Lung (tissue), 12 donors: ENCODE results near the gene LTBP2. TPM values are rescaled to one million over a fixed set of nuclear protein-coding genes. Genes with fewer than 3 reads are reported as not detected.

Experiments
- ATAC-seq: fragments of 200-7000 bp; cut with Tn5 transposase; one replicate; pipeline ENCODE4 v1.9.1; 2020; ENCODE audit warnings: moderate number of reproducible peaks; ENCODE audit not compliant: insufficient read depth, low FRiP score
- DNase-seq, 3 donors: peaks; one replicate each; pipeline ENCODE4 v3.0.0-alpha.2; 2013 to 2017
- H3K27ac ChIP-seq, 2 donors: one replicate each; pipeline ENCODE4 v1.5.1; 2013; ENCODE audit warnings: mild to moderate bottlenecking in 2 of 2, moderate library complexity in 2 of 2, control low read depth in 1 of 2, inconsistent platforms in 1 of 2, low read depth in 1 of 2, low read length in 1 of 2
- H3K27me3 ChIP-seq, 3 donors: one replicate each; pipeline ENCODE4 v1.5.1; 2013; ENCODE audit warnings: low read length in 2 of 3; ENCODE audit not compliant: control insufficient read depth in 3 of 3, insufficient read depth in 3 of 3
- H3K36me3 ChIP-seq, 4 donors: one replicate each; pipeline ENCODE4 v1.5.1; 2013; ENCODE audit warnings: low read length in 4 of 4, mild to moderate bottlenecking in 1 of 4, moderate library complexity in 1 of 4; ENCODE audit not compliant: control insufficient read depth in 4 of 4, insufficient read depth in 4 of 4
- H3K4me1 ChIP-seq, 5 donors: one replicate each; pipeline ENCODE4 v1.5.1; 2013; ENCODE audit warnings: low read length in 5 of 5, mild to moderate bottlenecking in 2 of 5, moderate library complexity in 1 of 5; ENCODE audit not compliant: control insufficient read depth in 5 of 5, insufficient read depth in 5 of 5
- H3K4me3 ChIP-seq: one replicate; pipeline ENCODE4 v1.5.1; 2013; ENCODE audit warnings: mild to moderate bottlenecking, control low read depth, moderate library complexity
- H3K9ac ChIP-seq, 2 donors: one replicate each; pipeline ENCODE4 v1.5.1; 2013; ENCODE audit warnings: low read length in 2 of 2, control low read depth in 1 of 2; ENCODE audit not compliant: insufficient read depth in 1 of 2
- H3K9me3 ChIP-seq, 4 donors: one replicate each; pipeline ENCODE4 v1.5.1; 2013; ENCODE audit warnings: low read length in 3 of 4, mild to moderate bottlenecking in 1 of 4, moderate library complexity in 1 of 4; ENCODE audit not compliant: control insufficient read depth in 4 of 4, insufficient read depth in 3 of 4
- WGBS, 2 donors: extraction: QIAGEN DNeasy Blood & Tissue Kit; methylation state at CpG; one replicate each; pipeline ENCODE4 v1.1.7; 2013; 5-methylcytosine and 5-hydroxymethylcytosine counted together
- polyA plus RNA-seq, 2 donors: library from polyadenylated mRNA; stranded (reverse); fragments of 200-250 nt; gene quantifications; one replicate each; pipeline ENCODE4 v1.2.1, GENCODE V29; 2013
- total RNA-seq, 2 donors: library from RNA; depleted of rRNA in 1 of 2; stranded (reverse); fragments of >200 nt in 1 of 2; gene quantifications; one replicate each; pipeline ENCODE4 v1.2.1, GENCODE V29; 2014 to 2021
- TF ChIP-seq, protein P1 (sequence below): IDR thresholded peaks from 2 replicates; pipeline ENCODE4 v1.5.1; 2012; ENCODE audit warnings: mild to moderate bottlenecking; ENCODE audit errors: control extremely low read depth, extremely low read depth
- donor health status: control.
- donor health status: control.
- donor health status: Bipolar disorder and iron deficiency.
- donor health status: healthy.
- donor health status: DM: yes; HTN: yes; CAD: no.

The LTBP2 gene
- total and polyA plus RNA-seq, 4 donors = 13.2 to 78.4 (median 25.8) TPM

DNA sequence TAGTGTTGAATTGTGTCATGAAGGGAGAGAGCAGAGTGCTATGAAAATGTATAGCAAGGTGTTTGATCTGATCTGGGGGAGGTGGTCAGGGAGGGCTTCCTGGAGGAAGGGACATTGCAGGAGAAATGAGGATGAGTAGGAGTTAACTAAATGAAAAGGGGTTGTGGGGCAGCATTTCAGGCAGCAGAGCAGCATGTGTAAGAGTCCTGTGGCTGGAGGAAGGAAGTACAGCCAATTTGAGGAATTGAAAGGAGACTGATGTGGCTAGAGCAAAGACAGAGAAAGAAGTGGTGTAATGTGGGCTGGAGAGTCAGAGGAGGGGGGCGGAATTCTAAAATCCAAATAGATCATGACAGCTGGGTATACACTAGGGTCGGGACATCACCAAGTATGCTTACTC, 139.4 kb downstream of the LTBP2 start:
- Histone ChIP-seq H3K4me1 (peaks cover 0 to 11% (median 0%) of the 10 kb centered on the region in 5 donors), H3K4me3 (no peak overlapping the region), H3K9ac (no peak overlapping the region), H3K27ac (no peak overlapping the region), H3K9me3 (no peaks in the 10 kb centered on the region), H3K27me3 (no peaks in the 10 kb centered on the region), H3K36me3 (peaks cover 0 to 17% (median 3%) of the 10 kb centered on the region in 4 donors)
- TF ChIP-seq, protein P1, sequence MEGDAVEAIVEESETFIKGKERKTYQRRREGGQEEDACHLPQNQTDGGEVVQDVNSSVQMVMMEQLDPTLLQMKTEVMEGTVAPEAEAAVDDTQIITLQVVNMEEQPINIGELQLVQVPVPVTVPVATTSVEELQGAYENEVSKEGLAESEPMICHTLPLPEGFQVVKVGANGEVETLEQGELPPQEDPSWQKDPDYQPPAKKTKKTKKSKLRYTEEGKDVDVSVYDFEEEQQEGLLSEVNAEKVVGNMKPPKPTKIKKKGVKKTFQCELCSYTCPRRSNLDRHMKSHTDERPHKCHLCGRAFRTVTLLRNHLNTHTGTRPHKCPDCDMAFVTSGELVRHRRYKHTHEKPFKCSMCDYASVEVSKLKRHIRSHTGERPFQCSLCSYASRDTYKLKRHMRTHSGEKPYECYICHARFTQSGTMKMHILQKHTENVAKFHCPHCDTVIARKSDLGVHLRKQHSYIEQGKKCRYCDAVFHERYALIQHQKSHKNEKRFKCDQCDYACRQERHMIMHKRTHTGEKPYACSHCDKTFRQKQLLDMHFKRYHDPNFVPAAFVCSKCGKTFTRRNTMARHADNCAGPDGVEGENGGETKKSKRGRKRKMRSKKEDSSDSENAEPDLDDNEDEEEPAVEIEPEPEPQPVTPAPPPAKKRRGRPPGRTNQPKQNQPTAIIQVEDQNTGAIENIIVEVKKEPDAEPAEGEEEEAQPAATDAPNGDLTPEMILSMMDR = no peak
- DNase-seq = no peak
- no peak for ATAC-seq
- 79 to 91% methylated on average over 2 of the region's 2 CpGs for WGBS, 2 donors

DNA sequence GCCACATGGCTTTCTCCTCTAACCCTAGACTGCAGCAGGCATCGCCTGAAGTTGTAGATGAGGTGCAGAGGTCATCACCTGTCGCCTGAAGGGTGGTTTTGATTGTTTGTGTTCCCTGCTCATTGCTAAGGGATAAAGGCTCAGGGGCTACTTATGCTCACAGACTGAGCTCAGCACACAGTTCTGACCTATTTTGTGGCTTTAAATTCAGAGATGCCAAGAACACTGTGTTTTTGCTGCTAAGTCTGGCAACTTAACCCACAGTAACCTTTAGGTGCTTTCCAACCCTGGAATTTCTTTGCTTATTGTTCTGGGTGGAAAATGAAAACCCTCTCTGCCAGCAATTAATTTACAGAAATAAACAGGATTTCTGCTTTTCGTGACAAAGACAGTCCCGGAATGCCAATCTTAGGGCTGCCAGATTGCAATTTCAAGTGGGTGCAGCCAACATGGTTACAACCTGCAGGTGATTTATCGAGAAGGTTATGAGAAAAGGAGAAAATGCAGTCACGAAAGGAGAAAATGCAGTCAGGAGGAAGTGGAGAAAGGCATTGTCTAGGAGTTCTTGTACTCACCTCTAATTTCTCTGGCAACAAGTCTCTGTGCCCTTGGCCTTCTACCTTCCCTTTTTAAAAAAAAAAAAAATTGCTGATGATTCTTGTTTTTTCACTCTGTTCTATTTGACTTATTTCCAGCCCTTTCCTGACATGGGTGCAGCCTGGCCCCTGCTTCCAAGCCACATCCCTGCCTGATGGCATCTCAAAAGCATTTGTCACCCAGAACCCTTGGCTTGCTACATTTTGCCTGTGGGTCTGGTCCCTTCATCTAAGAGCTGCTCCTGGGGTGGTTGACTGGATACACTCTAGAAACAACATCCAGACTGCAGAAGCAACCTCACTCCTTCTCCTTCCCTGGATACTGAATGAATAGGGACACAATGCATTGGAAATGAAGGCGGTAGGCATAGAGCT, 142.2 kb downstream of the LTBP2 start:
- TF ChIP-seq, protein P1 = no peak
- ATAC-seq = no peak
- no peaks in the 10 kb centered on the region for H3K27me3 ChIP-seq
- H3K4me1 ChIP-seq = peaks cover 0 to 11% (median 0%) of the 10 kb centered on the region in 5 donors
- H3K27ac ChIP-seq = no peak overlapping the region
- DNase-seq = no peak
- H3K9me3 ChIP-seq = no peaks in the 10 kb centered on the region
- H3K9ac ChIP-seq = no peak overlapping the region
- WGBS, 2 donors = 57 to 81% methylated on average over 7 of the region's 7 CpGs
- no peak overlapping the region for H3K4me3 ChIP-seq
- H3K36me3 ChIP-seq = peaks cover 0 to 12% (median 3%) of the 10 kb centered on the region in 4 donors

DNA sequence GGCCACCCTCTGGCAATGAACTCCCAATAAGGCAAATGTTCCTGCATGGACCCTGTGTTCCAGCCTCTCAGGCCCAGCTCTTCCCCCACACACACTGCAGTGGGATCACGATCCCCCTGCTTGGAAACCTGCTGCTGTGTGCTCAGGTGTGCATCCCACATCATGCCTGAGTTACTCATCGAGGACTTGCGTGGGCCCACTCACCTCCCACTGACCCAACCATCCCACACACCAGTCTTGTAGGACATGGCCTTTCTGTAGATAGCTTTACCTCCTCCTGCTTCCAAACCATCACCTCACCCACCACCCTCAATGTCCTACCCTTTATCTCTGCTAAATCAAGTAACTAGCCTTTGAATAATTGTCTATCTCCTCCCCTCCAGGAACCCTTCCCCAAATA, 143.5 kb downstream of the LTBP2 start:
- Histone ChIP-seq H3K27ac (no peak overlapping the region), H3K4me3 (no peak overlapping the region), H3K27me3 (no peaks in the 10 kb centered on the region), H3K9ac (no peak overlapping the region), H3K4me1 (peaks cover 0 to 11% (median 0%) of the 10 kb centered on the region in 5 donors), H3K36me3 (peaks cover 0 to 9% (median under 1%) of the 10 kb centered on the region in 4 donors), H3K9me3 (no peaks in the 10 kb centered on the region)
- 95 to 96% methylated on average over 3 of the region's 3 CpGs for WGBS, 2 donors
- ATAC-seq (no peak), DNase-seq (no peak)
- TF ChIP-seq, protein P1 = no peak
